ENCODE data around the gene LCK. TPM values are rescaled to one million over a fixed set of nuclear protein-coding genes. Genes with fewer than 3 reads are reported as not detected.
A peak's percentile ranks its signal among the peaks of the same experiment; 100 is the strongest.

LCK gene
- total RNA-seq, 1 experiment from 2014 or later, result 37.6 TPM

GRCh38 chr1:32223683-32224082, 27.4 kb upstream of the LCK start:
- Histone ChIP-seq H3T11ph (ENCODE audit: low read length) (no peak overlapping the region), H3K23ac (ENCODE audit: insufficient read length, low read depth, low read length) (no peak overlapping the region), H2BK12ac (ENCODE audit: insufficient read length, low read depth, low read length) (no peak overlapping the region), H3K14ac (ENCODE audit: insufficient read depth, low read length) (no peak overlapping the region), H3K18ac (ENCODE audit: insufficient read length, low read depth, low read length) (no peak overlapping the region), H2BK5ac (ENCODE audit: insufficient read length, low read length) (no peak overlapping the region), H3K27me3 (ENCODE audit: insufficient read depth, low read length) (no peaks in the 10 kb centered on the region), H4K91ac (ENCODE audit: insufficient read length, low read depth, low read length) (no peak overlapping the region), H3K27ac (ENCODE audit: insufficient read length, low read depth, low read length) (no peak overlapping the region), H2AFZ (ENCODE audit: low read length) (no peak overlapping the region), H2BK15ac (ENCODE audit: low read depth, low read length) (no peak overlapping the region), H4K8ac (replicated peaks; ENCODE audit: insufficient read length, low read depth, low read length) (peak overlapping the region; percentile 55), H2BK120ac (ENCODE audit: low read depth, low read length, poor library complexity, severe bottlenecking) (no peak overlapping the region), H3K79me2 (ENCODE audit: insufficient read depth, low read length) (peaks cover 3% of the 10 kb centered on the region; the same call in 1 of the 2 replicates), H3K4me2 (ENCODE audit: insufficient read depth, insufficient read length, low read length) (no peak overlapping the region), H4K20me1 (ENCODE audit: control insufficient read depth, insufficient read depth, insufficient read length) (no peaks in the 10 kb centered on the region), H3K56ac (ENCODE audit: insufficient read length, low read depth, low read length) (no peak overlapping the region), H3K23me2 (ENCODE audit: insufficient read length, low read depth, low read length, poor library complexity, severe bottlenecking) (peaks cover 7% of the 10 kb centered on the region), H4K5ac (ENCODE audit: insufficient read length, low read depth, low read length) (no peak overlapping the region), H3K4ac (ENCODE audit: low read depth, low read length) (no peak overlapping the region), H2BK20ac (ENCODE audit: low read depth, low read length, poor library complexity, severe bottlenecking) (no peak overlapping the region), H3K79me1 (ENCODE audit: insufficient read depth, low read depth, low read length, poor library complexity, severe bottlenecking) (no peaks in the 10 kb centered on the region), H2AK5ac (ENCODE audit: insufficient read length, low read length) (no peak overlapping the region), H3K9me3 (ENCODE audit: control insufficient read depth, low read depth, low read length) (no peaks in the 10 kb centered on the region), H3K9ac (ENCODE audit: extremely low read depth, insufficient read length, low read length) (no peak overlapping the region), H3K4me1 (ENCODE audit: insufficient read depth, low read length) (peaks cover 7% of the 10 kb centered on the region; the same call in 1 of the 2 replicates)
- WGBS (ENCODE audit: extremely low coverage, insufficient read length, low lambda C conversion rate), result no CpG with 5 or more reads among the region's 3 CpGs
- no peak for DNase-seq
- H3K9me3 Mint-ChIP-seq, result no peaks in the 10 kb centered on the region
- peaks cover 35 to 56% (median 52%) of the 10 kb centered on the region in 3 experiments for H3K36me3 Mint-ChIP-seq (ENCODE audit: insufficient read depth in 1 of 3, low read depth in 3 of 3)
- no peak for TF ChIP-seq CTCF (conservative IDR thresholded peaks at IDR 0.05)
- H3K4me3 Mint-ChIP-seq, result peak overlapping the region; percentile 98
- peak overlapping the region in 2 of 3 experiments; percentile 47 to 79; a peak in 2 of 7 replicates for H3K27ac Mint-ChIP-seq
- H3K4me1 Mint-ChIP-seq, result peaks cover 17 to 25% of the 10 kb centered on the region in 2 experiments
- no peaks in the 10 kb centered on the region for H3K27me3 Mint-ChIP-seq (ENCODE audit: low read depth)

Measured in H9 (cell line).